Activated CD4-positive, alpha-beta T cell treated with anti-CD3 and anti-CD28 coated beads, Interleukin-10, Interleukin-2, amounts not matched to agents 100 ng/mL and 50 ng/mL, durations not matched to agents 16 hours and 8 hours (primary cell): ENCODE measurements around the gene SNRPF.
"Not testable (repeated sequence)": the region's sequence is repeated elsewhere in the genome, so short reads cannot be mapped to it uniquely, and the experiment has no call there.

Experiments used
- DNase-seq: peaks from one replicate; pipeline ENCODE4 v3.0.0-alpha.2; 2020

Gene SNRPF

DNA sequence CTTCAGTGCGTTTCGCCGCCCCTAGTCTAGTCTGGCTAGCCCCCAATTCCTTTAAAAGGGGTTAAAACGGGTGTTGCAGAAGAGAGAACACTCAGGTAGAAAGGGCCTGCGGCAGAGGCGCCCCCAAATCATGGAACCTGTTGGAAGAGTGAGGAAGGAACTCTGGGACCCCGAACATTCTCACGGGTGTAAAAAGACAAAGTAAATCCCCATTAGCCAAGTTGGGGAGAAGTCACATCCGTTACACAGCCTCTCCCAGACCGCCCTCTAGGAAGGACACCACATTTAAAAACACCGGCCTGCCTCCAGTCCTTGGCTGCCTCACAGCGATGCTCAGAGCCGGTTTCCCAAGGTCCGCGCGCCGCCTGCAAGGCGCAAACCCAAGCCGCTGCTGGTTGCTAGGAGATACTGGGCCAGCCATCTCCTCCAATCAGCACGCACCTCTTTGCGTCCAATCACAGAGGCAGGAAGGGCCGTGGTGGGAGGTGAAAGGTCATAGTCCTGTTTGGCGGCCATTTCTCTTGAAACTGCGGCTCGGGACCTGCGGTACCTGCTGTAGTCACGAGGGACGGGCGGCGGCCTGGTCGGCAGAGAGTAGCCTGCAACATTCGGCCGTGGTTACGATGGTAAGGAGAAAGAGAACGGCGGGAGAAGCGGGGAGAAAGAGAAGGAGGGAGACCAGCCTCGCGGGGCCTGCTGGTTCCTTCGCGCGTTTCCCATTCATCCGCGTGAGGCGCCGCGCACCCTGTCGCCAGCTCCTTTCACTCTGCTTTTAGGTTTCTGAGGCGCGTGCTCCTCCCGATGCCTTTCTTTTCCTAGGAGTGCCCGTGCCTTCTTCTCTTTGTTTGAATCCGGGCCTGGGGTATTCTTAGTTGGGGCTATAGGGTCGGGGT is at the start of gene SNRPF:
Gene SNRPF (plus strand): TSS at position 502 of the 893 bp plus-strand sequence. CDS start 122 bp downstream, at position 624.
- peak; percentile 97 for DNase-seq

DNA sequence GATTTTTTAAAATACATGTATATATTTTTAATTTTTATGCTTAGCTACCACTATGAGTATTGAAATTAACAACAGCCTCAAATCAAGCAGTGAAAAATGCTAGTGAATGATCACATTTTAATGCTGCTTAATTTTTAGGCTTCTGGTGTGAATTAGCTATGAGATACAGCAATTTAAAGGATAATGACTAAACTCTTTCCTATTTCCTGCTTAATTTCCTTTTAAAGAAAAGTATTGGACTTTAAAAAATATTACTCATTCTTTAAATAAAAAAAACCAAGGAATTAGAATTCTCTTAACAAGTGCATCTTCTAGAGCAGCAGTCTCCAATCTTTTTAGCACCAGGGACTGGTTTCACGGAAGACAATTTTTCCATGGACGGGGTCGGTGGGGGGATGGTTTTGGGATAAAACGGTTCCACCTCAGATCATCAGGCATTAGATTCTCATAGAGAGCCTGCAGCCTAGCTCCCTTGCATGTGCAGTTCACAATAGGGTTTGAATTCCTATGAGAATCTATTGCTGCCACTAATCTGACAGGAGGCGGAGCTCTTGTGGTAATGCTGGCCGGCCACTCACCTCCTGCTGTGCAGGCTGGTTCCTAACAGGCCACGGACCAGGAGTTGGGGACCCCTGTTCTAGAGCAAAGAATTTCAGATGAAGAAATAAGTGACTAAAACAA is 49.6 kb upstream of the SNRPF start:
- DNase-seq: no peak

DNA sequence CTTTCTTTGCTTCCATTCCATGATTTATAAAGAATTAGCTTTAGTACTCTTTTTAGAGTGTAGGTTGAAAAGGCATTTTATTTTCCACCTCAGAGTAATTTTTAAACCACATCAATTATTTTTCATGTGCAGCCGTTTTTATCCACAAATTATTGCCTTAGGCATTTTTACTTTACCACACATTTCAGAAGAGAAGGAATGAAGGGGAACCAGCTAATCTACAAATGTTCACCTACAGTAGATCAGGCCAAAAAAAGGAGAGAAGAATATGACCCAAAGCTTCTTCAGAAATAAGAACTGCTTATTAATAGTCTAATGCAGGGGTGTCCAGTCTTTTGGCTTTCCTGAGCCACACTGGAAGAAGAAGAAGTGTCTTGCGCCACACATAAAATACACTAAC is 48.3 kb upstream of the SNRPF start:
- DNase-seq: no peak

DNA sequence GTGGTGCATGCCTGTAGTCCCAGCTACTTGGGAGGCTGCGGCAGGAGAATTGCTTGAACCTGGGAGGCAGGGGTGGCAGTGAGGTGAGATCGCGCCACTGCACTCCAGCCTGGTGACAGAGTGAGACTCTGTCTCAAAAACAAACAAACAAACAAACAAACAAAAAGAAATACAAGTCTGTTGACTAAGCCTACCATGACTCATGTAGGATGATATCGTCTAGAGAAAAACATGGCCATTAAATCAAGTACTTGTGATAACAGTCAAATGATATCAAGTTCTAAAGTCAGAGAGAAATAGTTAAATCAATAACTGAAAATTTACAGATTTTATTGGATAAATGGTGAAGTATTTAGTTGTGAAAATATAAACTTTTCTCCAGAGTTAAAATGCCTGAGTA is 46.6 kb upstream of the SNRPF start:
- not testable (repeated sequence) for DNase-seq

DNA sequence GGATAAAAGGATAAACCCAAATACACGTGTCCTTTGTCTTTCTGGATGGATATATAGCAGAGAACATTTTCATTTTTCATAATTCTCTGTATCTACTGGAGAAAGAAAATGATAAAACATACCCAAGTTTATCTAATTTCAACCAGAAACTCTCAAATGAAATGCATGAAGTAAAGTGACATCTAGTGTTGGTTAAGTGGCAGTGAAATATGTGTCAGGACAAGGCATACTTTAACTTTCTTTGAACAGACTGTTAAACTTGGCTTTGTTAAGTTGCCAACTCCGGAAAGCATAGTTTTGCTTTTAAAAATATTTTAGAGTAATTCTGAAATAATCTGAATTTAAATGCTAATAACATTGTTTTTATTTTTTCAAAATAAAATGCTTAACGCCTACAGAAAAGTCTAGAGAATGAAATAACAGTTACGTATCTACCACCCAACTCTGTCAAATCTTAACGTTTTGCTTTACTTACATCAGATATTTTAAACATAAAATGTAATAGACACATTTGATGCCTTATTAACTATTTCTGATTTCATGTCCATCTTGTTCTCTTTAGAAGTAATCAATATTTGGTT is 43.0 kb upstream of the SNRPF start:
- no peak for DNase-seq

DNA sequence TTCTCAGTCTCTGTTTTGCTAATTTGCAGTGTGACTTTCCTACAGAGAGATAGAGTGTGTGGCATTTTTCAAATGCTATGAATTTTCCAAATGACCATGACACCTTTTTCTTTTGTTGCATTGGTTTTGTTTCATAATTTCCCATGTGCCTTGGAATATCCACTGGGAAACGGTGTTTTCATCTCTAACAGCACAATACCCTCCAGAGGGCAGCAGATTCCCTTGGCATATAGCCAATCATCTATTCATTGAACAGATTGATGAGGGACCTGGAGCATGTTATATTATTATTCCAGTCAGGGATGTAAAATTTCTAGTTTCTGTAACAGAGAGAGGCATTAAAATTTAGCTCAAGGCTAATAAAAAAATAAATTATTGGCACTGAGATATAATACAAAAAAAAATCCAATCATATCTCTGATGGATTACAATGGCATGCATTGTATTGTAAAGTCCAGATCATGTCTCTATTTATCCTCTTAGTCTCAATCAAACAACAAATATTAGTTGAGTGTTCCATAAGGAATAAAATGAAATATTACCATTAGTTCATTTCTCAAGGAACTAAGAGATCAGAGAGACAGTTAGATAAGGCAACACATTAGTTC is 38.6 kb upstream of the SNRPF start:
- DNase-seq: no peak

DNA sequence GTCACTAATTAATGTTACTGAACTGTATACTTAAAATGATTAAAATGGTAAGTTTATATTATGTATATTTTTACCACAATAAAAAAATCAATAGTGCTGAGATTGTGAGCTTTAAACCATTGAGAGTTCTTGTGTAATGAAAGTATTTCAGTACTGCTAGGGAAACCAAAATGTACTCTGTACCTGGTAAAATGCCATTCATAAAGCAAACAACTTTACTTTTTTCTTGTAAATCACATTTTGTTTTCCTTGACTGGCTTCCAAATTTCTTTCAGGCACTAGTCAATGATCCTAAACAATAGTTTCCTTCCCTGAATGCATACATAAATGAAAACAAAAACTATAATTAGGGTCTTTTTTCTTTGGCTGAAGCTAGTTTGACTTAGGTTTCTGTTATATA is 29.4 kb upstream of the SNRPF start:
- no peak for DNase-seq

DNA sequence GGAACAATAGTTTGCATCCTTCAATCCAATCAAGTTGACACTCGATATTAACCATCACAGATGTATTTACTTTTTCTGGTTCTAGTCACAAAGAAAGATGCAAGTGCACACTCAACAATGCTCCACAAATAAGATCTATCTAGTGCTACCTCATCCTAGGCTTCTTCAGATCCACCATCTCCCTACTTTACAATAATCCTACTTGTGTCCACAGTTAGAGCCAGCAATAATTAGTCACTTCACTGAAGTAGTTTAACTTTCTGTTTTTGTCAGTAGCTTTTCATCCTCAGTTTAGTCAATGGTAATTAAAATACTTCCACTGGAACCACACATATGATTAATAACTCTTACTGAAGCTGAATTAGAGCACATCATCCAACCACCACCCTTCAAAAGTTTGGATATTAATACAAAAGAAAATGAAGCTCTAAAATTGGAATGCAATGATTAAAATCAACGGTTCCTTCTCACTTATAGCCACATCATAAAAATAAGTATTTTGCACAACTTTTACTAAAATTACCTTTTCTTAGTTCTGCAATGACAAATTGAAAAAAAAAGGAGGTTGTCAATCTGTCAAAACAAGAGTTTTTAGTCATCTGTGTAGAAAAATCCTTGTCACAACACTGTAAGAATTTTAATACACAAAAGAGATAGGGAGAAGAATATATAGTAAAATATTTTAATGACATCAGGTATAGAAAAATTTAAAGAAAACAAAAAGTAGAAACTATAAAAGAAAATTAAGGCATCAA is 28.2 kb upstream of the SNRPF start:
- DNase-seq: peak; percentile 57

DNA sequence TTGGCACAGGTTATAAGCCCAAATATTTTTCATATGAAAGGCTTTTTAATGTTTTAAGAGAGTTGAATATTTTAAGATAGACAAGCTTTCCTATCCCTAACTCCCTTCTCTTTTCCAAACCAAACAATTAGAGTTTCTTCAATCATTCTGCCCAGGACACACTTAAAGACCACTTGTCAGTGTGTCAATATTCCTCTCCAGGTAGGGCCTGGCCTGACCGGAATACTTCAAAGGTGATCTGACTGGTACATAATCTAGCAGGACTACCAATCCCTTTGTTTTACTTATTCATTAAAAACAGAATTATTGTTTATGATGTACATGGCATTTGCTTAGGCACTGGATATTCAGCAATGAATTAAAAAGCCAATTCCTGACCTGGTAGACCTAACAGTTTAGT is 24.2 kb upstream of the SNRPF start:
- DNase-seq: no peak

DNA sequence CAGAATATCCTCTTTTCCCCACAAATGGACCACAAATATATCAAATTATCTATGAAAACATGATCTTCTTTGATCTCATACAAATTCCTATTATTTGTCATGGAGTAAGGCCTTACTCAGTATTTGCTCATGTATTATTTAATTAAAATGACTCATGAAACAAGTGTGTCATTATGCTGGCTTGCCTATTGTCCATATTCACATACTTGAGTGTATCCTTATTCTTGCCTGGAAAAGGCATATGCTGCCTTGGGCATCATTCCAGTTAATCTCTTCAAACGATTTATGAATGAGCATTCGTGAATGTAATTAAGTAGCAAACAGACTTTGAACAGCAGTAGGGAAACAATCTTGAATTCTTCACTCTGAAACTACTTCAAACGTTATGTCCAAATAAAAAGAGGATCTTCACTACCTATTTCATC is 22.6 kb upstream of the SNRPF start:
- no peak for DNase-seq

DNA sequence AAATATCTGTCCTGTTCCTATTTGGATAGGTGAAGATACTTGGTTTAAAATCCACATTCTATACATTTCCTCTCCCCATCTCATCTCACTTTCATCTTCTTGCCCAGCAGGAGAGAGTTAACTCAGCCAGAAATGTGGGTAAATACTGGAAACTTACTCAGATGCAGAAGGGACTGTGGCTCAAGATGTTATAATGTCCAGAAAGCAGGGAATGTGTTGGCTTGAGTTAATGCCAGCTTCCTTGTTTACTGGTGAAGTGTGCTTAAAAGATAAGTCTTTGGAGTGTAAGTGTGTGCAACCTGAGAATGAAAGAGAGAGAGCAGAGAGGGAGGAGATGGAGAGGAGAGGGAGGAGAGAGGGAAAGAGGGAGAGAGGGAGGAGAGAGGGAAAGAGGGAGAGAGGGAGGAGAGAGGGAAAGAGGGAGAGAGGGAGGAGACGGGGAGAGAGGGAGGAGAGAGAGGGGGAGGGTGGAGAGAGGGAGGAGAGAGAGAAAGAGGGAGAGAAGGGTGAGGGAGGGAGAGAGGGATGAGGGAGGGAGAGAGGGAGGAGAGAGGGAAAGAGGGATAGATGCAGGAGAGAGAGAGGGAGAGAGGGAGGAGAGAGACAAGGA is 22.0 kb upstream of the SNRPF start:
- DNase-seq: no peak

DNA sequence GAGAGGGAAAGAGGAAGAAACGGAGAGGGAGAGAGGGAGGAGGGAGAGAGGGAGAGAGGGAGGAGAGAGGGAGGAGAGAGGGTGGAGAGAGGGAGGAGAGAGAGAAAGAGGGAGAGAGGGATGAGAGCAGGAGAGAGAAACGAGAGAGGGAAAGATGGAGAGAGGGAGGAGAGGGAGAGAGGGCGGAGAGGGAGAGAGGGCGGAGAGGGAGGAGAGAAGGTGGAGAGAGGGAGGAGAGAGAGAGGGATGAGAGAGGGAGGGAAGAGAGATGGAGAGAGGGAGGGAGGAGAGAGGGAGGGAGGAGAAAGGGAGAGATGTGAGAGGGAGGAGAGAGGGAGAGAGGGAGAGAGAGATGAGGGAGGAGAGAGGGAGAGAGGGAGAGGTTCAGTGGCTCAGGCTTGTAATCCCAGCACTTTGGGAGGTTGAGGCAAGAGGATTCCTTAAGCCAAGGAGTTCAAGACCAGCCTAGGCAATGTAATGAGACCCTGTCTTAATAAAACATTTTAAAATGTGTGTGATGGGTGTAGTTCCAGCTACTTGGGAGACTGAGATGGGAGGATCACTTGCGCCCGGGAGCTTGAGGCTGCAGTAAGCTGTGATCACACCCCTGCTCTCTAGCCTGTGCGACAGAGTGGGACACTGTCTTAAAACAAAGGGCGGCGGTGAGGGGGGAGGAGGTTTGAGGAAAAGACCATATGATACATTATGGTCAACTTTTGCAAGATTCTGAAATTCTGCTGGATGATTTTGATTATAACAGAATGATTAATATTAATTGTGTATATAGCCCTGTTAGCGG is 21.3 kb upstream of the SNRPF start:
- no peak for DNase-seq

DNA sequence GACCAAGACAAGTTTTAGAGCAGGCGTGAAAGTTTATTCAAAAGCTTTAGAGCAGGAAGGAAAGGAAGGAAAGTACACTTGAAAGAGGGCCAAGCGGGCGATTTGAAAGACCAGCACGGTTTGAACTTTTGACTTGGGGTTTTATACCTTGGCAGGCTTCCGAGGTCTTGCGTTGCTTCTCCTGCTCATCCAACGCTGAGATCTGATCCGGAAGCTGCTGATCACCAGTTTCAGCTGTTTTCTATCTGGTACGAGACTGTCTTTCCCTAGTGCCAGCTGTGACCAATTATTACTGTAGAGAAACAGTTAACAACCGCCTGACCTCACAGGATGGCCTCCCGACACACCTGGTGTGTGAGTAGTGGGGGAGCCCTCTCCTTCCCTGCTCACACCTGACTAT is 20.6 kb upstream of the SNRPF start:
- no peak for DNase-seq

DNA sequence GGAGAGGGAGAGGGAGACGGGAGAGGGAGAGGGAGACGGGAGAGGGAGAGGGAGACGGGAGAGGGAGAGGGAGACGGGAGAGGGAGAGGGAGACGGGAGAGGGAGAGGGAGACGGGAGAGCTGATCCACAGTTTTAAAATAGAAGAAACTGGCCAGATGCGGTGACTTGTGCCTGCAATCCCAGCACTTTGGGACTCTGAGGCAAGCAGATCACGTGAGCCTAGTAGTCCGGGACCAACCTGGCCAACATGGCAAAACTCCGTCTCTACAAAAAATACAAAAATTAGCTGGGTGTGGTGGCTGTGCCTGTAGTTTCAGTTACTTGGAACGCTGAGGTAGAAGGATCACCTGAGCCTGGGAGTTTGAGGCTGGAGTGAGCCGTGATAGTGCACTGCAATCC is 16.3 kb upstream of the SNRPF start:
- not testable (repeated sequence) for DNase-seq

DNA sequence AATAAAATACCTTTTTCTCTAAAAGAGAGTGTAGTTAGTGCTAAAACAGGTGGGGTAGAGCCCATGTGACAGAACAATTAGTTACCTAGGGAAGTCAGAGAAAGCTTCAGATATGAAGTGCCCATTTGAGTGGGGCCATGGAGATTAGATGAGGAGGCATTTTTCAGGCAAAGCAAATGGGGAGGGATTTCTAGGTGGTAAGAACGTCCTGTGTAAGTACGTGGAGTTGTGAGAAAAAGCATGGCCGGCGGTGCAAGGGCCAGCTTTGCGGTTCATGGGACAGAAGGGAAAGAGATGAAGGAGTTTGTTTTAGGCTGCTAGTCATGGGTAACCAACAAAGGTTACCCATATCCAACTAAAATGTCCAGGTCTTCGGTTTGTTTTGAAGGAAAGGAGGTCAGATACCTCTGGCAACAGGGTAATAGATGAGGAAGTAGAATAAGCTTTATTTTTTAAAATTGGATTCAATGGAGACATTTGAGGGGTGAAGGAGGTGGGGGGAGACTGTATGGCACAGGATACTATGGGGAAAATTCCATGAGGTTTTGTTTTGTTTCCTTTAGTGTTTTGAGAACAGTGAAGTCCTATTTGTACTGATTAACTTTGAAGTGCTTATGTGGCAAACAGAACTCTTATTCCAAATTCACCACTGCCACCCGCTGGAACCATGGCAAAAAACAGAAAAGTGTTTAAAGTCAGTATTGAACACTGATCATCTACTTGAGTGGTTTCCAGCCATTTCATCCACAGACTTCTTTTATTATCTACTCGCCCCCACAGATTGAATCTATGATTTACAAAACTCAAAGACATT is 10.0 kb upstream of the SNRPF start:
- DNase-seq: peak; percentile 13

DNA sequence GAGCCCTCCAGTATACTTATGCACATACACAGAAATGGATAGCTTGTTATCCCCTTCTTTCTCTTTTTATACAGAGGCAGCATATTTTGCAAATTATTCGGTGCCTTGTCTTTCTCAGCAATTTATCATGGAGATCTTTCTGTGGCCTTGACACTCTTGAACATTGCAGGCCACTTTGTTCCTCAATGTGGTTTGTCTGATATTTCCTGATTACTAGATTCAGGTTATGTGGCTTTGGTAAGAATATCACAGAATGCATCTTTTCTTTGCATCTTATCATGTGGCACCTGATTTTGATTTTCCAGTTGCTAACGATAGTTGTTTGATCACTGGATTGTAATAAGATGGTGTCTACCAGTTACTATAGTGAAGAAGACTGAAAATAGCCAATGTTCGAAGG is 7.1 kb upstream of the SNRPF start:
- DNase-seq: no peak

DNA sequence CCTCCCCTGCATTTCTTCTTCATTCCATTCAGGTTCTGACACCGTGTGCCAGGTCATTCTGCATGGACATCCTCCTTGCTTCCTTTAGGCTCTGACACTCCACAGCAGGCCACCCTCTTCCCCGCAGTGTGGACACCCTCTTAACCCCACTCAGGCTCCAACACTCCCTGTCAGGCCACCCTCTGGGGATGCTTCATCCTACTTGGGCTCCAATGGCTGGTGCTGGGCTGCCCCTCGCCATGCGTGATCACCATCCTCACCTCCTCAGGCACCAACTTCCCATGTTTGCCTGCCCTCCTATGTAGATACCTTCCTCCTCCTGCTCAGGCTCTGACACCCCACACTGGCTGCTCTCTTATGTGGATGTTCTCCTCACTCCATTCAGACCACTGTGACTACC is 6.6 kb upstream of the SNRPF start:
- no peak for DNase-seq

DNA sequence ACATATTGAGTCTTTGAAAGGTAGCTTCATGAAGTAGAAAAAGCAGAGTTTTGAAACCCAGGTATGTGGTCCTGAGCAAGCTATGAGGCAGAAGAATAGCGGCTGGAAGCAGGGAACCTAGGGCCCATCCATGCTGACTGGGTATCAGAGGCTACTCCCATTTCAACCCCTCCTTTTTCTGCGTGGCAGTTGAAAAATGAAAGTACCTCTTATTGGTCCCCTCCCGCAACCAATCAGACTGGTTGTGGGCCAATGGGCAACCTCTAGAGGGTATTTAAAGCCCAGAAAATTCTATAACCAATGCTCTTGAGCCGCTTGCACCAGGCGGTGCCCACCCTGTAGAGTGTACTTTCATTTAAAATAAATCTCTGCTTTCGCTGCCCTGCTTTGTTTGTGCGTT is 1.6 kb upstream of the SNRPF start:
- DNase-seq: no peak

DNA sequence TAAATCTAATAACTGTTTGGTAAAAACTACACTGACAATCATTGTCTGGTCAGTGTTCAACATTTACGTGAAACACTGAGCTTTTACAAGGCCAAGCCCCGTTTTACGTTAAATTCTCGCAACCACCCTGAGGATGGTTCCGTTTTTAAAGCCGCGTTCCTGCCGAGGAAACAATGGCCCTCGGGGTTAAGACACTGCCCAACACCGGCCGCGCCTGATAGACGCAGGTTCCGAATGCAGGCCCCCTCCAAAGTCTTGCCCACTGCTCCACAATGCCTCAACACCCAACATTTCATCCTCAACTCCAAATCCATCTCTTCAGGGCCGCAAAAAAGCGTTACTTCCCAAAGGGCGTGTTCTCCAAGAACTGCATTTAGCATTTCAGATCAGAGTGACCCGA is 953 bp upstream of the SNRPF start:
- no peak for DNase-seq

DNA sequence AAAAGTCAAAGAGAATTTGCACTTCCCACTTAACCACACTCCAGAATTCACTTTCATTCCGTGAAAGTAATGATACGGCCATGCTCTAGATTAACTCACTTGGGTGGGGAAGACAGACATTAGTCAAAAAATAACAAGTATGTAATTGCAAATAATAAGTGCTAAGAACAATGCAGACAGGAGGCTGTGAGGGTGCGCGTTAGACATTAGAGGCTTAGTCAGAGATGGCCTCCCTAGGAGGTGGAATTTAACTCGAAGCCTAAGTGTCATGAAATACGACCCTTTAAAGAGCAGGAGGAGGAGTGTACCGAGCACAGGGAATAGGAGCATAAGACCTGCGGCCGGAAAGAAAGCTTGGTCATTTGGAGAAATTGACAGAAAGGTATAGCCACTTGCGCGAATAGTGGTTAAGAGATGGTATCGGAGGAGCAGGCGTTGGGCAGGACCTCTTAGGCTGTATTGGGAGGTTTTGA is 628 bp downstream of the SNRPF start:
- peak; percentile 64 for DNase-seq
